HEK293 (cell line): ENCODE results near the gene ITGB5.

Experiments used
- CTCF ChIA-PET: fragments of 350-600 bp; formaldehyde crosslinking; extraction: SDS; loops from one replicate; lab custom pipeline; 2021; ENCODE audit warnings: antibody characterized with exemption; lab: Yijun Ruan, JAX
- POLR2A ChIA-PET: fragments of 300-600 bp; formaldehyde crosslinking; extraction: SDS; loops from one replicate; lab custom pipeline; 2020; ENCODE audit warnings: antibody characterized with exemption, inconsistent platforms; lab: Yijun Ruan, JAX
- H3K27ac ChIP-seq: fragments of 200-500 bp; sonication (Bioruptor generic); 2 replicates; pipeline ENCODE4 v1.5.1; 2014; ENCODE audit warnings: low read depth, low read length, control low read depth, inconsistent platforms; ENCODE audit errors: extremely low read depth
- H3K36me3 ChIP-seq, 2 experiments: fragments of 200-500 bp in 1 of 2; sonication (Bioruptor generic) in 1 of 2; 1 replicate in 1 of 2; 2 replicates in 1 of 2; pipeline ENCODE4 v1.5.1; 2014 to 2017; ENCODE audit warnings: inconsistent platforms in 2 of 2, low read length in 2 of 2; ENCODE audit not compliant: control insufficient read depth in 2 of 2, insufficient read depth in 1 of 2
- H3K4me1 ChIP-seq: fragments of 200-500 bp; sonication (Bioruptor generic); 2 replicates; pipeline ENCODE4 v1.5.1; 2014; ENCODE audit warnings: mild to moderate bottlenecking, low read length, inconsistent platforms; ENCODE audit not compliant: control insufficient read depth, insufficient read depth
- H3K4me3 ChIP-seq: 2 replicates; pipeline ENCODE4 v1.5.1; 2011; ENCODE audit warnings: low read depth, mild to moderate bottlenecking, control low read depth, low read length, moderate library complexity
- H3K9me3 ChIP-seq: fragments of 200-500 bp; sonication (Bioruptor generic); 2 replicates; pipeline ENCODE4 v1.5.1; 2014; ENCODE audit warnings: low read depth, low read length, inconsistent platforms; ENCODE audit not compliant: control insufficient read depth, insufficient read depth
- BCL11A ChIP-seq: fragments of 450-650 bp; formaldehyde crosslinking; IDR thresholded peaks from 2 replicates; pipeline ENCODE4 v1.5.1; 2016; ENCODE audit warnings: low read depth, missing biosample characterization, missing genetic modification characterization
- KLF17 ChIP-seq: fragments of 450-650 bp; formaldehyde crosslinking; IDR thresholded peaks from 2 replicates; pipeline ENCODE4 v1.5.1; 2016; ENCODE audit warnings: missing biosample characterization, missing genetic modification characterization
- ZNF146 ChIP-seq: fragments of 450-650 bp; formaldehyde crosslinking; IDR thresholded peaks from 2 replicates; pipeline ENCODE4 v1.5.1; 2016; ENCODE audit warnings: missing biosample characterization, missing genetic modification characterization
- ZNF174 ChIP-seq: fragments of 450-650 bp; formaldehyde crosslinking; IDR thresholded peaks from 2 replicates; pipeline ENCODE4 v1.5.0; 2017; ENCODE audit warnings: missing biosample characterization, mild to moderate bottlenecking, missing genetic modification characterization
- ZNF202 ChIP-seq: fragments of 450-650 bp; formaldehyde crosslinking; IDR thresholded peaks from 2 replicates; pipeline ENCODE4 v1.5.1; 2016; ENCODE audit warnings: missing biosample characterization, missing genetic modification characterization, borderline replicate concordance
- ZNF394 ChIP-seq: fragments of 450-650 bp; formaldehyde crosslinking; IDR thresholded peaks from 2 replicates; pipeline ENCODE4 v1.5.1; 2016; ENCODE audit warnings: missing biosample characterization, missing genetic modification characterization, mild to moderate bottlenecking, moderate library complexity, borderline replicate concordance
- ZNF529 ChIP-seq: fragments of 450-650 bp; formaldehyde crosslinking; IDR thresholded peaks from 2 replicates; pipeline ENCODE4 v1.5.1; 2017; ENCODE audit warnings: missing genetic modification characterization, missing biosample characterization; ENCODE audit not compliant: insufficient replicate concordance
- ZNF600 ChIP-seq: fragments of 450-650 bp; formaldehyde crosslinking; IDR thresholded peaks from 2 replicates; pipeline ENCODE4 v1.5.1; 2016; ENCODE audit warnings: missing biosample characterization, missing genetic modification characterization
- ZNF654 ChIP-seq: fragments of 450-650 bp; formaldehyde crosslinking; IDR thresholded peaks from 2 replicates; pipeline ENCODE4 v1.5.1; 2016; ENCODE audit warnings: low read depth, missing biosample characterization, missing genetic modification characterization
- TF ChIP-seq, protein P1 (sequence below): fragments of 450-650 bp; formaldehyde crosslinking; IDR thresholded peaks from 2 replicates; pipeline ENCODE4 v1.5.1; 2016; ENCODE audit warnings: missing biosample characterization, missing genetic modification characterization
- TF ChIP-seq, protein P2 (sequence below): fragments of 450-650 bp; formaldehyde crosslinking; IDR thresholded peaks from 2 replicates; pipeline ENCODE4 v1.5.1; 2016; ENCODE audit warnings: missing biosample characterization, missing genetic modification characterization, borderline replicate concordance
- TF ChIP-seq, protein P3 (sequence below): fragments of 450-650 bp; formaldehyde crosslinking; IDR thresholded peaks from 2 replicates; pipeline ENCODE4 v1.5.1; 2017; ENCODE audit warnings: missing biosample characterization, missing genetic modification characterization
- TF ChIP-seq, protein P4 (sequence below): fragments of 450-650 bp; formaldehyde crosslinking; IDR thresholded peaks from 2 replicates; pipeline ENCODE4 v1.5.1; 2016; ENCODE audit warnings: missing biosample characterization, missing genetic modification characterization
- TF ChIP-seq, protein P5 (sequence below): fragments of 450-650 bp; formaldehyde crosslinking; IDR thresholded peaks from 2 replicates; pipeline ENCODE4 v1.5.1; 2016; ENCODE audit warnings: missing biosample characterization, missing genetic modification characterization

ITGB5 gene

GRCh38 chr3:124888482-124889441 lies 1.6 kb upstream of the ITGB5 start:
- Histone ChIP-seq H3K4me3 (no peak overlapping the region), H3K4me1 (no peaks in the 10 kb centered on the region), H3K36me3 (no peaks in the 10 kb centered on the region), H3K27ac (no peak overlapping the region)
- CTCF ChIA-PET: interaction anchor here (0.6 to 4.3 kb wide), 4 partner anchors 13 to 161 kb away, joined by 3 to 25 read pairs (median 8); no protein-coding TSS in a partner anchor
- POLR2A ChIA-PET: no interaction called here
- TF ChIP-seq, protein P1, sequence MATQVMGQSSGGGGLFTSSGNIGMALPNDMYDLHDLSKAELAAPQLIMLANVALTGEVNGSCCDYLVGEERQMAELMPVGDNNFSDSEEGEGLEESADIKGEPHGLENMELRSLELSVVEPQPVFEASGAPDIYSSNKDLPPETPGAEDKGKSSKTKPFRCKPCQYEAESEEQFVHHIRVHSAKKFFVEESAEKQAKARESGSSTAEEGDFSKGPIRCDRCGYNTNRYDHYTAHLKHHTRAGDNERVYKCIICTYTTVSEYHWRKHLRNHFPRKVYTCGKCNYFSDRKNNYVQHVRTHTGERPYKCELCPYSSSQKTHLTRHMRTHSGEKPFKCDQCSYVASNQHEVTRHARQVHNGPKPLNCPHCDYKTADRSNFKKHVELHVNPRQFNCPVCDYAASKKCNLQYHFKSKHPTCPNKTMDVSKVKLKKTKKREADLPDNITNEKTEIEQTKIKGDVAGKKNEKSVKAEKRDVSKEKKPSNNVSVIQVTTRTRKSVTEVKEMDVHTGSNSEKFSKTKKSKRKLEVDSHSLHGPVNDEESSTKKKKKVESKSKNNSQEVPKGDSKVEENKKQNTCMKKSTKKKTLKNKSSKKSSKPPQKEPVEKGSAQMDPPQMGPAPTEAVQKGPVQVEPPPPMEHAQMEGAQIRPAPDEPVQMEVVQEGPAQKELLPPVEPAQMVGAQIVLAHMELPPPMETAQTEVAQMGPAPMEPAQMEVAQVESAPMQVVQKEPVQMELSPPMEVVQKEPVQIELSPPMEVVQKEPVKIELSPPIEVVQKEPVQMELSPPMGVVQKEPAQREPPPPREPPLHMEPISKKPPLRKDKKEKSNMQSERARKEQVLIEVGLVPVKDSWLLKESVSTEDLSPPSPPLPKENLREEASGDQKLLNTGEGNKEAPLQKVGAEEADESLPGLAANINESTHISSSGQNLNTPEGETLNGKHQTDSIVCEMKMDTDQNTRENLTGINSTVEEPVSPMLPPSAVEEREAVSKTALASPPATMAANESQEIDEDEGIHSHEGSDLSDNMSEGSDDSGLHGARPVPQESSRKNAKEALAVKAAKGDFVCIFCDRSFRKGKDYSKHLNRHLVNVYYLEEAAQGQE: no peak
- no peak for TF ChIP-seq ZNF174 (tag by site-specific recombination)
- TF ChIP-seq ZNF394 (tag by site-specific recombination): no peak
- TF ChIP-seq ZNF600 (tag by site-specific recombination): no peak
- TF ChIP-seq, protein P2, sequence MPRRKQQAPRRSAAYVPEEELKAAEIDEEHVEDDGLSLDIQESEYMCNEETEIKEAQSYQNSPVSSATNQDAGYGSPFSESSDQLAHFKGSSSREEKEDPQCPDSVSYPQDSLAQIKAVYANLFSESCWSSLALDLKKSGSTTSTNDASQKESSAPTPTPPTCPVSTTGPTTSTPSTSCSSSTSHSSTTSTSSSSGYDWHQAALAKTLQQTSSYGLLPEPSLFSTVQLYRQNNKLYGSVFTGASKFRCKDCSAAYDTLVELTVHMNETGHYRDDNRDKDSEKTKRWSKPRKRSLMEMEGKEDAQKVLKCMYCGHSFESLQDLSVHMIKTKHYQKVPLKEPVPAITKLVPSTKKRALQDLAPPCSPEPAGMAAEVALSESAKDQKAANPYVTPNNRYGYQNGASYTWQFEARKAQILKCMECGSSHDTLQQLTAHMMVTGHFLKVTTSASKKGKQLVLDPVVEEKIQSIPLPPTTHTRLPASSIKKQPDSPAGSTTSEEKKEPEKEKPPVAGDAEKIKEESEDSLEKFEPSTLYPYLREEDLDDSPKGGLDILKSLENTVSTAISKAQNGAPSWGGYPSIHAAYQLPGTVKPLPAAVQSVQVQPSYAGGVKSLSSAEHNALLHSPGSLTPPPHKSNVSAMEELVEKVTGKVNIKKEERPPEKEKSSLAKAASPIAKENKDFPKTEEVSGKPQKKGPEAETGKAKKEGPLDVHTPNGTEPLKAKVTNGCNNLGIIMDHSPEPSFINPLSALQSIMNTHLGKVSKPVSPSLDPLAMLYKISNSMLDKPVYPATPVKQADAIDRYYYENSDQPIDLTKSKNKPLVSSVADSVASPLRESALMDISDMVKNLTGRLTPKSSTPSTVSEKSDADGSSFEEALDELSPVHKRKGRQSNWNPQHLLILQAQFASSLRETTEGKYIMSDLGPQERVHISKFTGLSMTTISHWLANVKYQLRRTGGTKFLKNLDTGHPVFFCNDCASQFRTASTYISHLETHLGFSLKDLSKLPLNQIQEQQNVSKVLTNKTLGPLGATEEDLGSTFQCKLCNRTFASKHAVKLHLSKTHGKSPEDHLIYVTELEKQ (tag by site-specific recombination): no peak
- TF ChIP-seq BCL11A (tag by site-specific recombination): no peak
- no peak for TF ChIP-seq ZNF202 (tag by site-specific recombination)
- TF ChIP-seq, protein P3, sequence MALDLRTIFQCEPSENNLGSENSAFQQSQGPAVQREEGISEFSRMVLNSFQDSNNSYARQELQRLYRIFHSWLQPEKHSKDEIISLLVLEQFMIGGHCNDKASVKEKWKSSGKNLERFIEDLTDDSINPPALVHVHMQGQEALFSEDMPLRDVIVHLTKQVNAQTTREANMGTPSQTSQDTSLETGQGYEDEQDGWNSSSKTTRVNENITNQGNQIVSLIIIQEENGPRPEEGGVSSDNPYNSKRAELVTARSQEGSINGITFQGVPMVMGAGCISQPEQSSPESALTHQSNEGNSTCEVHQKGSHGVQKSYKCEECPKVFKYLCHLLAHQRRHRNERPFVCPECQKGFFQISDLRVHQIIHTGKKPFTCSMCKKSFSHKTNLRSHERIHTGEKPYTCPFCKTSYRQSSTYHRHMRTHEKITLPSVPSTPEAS (tag by site-specific recombination): no peak
- no peak for TF ChIP-seq KLF17 (tag by site-specific recombination)
- TF ChIP-seq ZNF529 (tag by site-specific recombination): no peak
- TF ChIP-seq, protein P4, sequence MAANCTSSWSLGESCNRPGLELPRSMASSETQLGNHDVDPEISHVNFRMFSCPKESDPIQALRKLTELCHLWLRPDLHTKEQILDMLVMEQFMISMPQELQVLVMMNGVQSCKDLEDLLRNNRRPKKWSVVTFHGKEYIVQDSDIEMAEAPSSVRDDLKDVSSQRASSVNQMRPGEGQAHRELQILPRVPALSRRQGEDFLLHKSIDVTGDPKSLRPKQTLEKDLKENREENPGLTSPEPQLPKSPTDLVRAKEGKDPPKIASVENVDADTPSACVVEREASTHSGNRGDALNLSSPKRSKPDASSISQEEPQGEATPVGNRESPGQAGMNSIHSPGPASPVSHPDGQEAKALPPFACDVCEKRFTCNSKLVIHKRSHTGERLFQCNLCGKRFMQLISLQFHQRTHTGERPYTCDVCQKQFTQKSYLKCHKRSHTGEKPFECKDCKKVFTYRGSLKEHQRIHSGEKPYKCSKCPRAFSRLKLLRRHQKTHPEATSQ: no peak
- TF ChIP-seq ZNF146 (tag by site-specific recombination): no peak
- no peak for TF ChIP-seq ZNF654 (tag by site-specific recombination)
- TF ChIP-seq, protein P5, sequence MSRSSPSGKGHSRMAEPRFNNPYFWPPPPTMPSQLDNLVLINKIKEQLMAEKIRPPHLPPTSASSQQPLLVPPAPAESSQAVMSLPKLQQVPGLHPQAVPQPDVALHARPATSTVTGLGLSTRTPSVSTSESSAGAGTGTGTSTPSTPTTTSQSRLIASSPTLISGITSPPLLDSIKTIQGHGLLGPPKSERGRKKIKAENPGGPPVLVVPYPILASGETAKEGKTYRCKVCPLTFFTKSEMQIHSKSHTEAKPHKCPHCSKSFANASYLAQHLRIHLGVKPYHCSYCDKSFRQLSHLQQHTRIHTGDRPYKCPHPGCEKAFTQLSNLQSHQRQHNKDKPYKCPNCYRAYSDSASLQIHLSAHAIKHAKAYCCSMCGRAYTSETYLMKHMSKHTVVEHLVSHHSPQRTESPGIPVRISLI (tag by site-specific recombination): no peak
- TF ChIP-seq, all 188 proteins: peak for 0
- no peaks in the 10 kb centered on the region for H3K9me3 ChIP-seq
